GM12892 (cell line): Measurements from ENCODE around the gene HTR3B.

Experiments
- POLR2A ChIP-seq: IDR thresholded peaks from 2 replicates; pipeline ENCODE4 v1.6.1; 2011; ENCODE audit warnings: low read depth, low read length, control low read depth
- TAF1 ChIP-seq: IDR thresholded peaks from 2 replicates; pipeline ENCODE4 v1.6.1; 2011; ENCODE audit warnings: low read depth, mild to moderate bottlenecking, control low read depth, low read length, borderline replicate concordance

- TF ChIP-seq POLR2A: no peak
- no peak for TF ChIP-seq TAF1
Measured at GRCh38 chr11:113873236-113873626, 31.4 kb upstream of the HTR3B start.
